Smooth muscle cell (in vitro differentiated cells): ENCODE results near the gene LRP4. TPM values are rescaled to one million over a fixed set of nuclear protein-coding genes. Genes with fewer than 3 reads are reported as not detected.

ENCODE experiments used
- DNase-seq: peaks from one replicate; lab custom pipeline; 2025; ENCODE audit not compliant: unreplicated experiment; lab: John Stamatoyannopoulos, UW
- H2AFZ ChIP-seq: fragments of 200-600 bp; sonication (generic); 2 replicates; pipeline ENCODE4 v1.6.0; 2016; ENCODE audit warnings: antibody characterized with exemption, low read depth, mild to moderate bottlenecking
- H3F3A ChIP-seq: fragments of 200-600 bp; sonication (generic); 2 replicates; pipeline ENCODE4 v1.6.0; 2017; ENCODE audit warnings: antibody characterized with exemption, low read depth
- H3K27ac ChIP-seq: fragments of 200-600 bp; sonication (generic); 2 replicates; pipeline ENCODE4 v1.5.1; 2016; ENCODE audit warnings: low read depth, mild to moderate bottlenecking
- H3K27me3 ChIP-seq: fragments of 200-600 bp; sonication (generic); 2 replicates; pipeline ENCODE4 v1.6.1; 2016; ENCODE audit warnings: low read depth, mild to moderate bottlenecking
- H3K36me3 ChIP-seq: fragments of 200-600 bp; sonication (generic); 2 replicates; pipeline ENCODE4 v1.5.1; 2016; ENCODE audit warnings: low read depth
- H3K4me1 ChIP-seq: fragments of 200-600 bp; sonication (generic); 2 replicates; pipeline ENCODE4 v1.5.1; 2016; ENCODE audit warnings: low read depth
- H3K4me2 ChIP-seq: fragments of 200-600 bp; sonication (generic); 2 replicates; pipeline ENCODE4 v1.6.0; 2016; ENCODE audit warnings: mild to moderate bottlenecking
- H3K4me3 ChIP-seq: fragments of 200-600 bp; sonication (generic); 2 replicates; pipeline ENCODE4 v1.5.1; 2016; ENCODE audit warnings: mild to moderate bottlenecking
- H3K79me2 ChIP-seq: fragments of 200-600 bp; sonication (generic); 2 replicates; pipeline ENCODE4 v1.6.0; 2016; ENCODE audit warnings: low read depth, mild to moderate bottlenecking
- H3K9ac ChIP-seq: fragments of 200-600 bp; sonication (generic); 2 replicates; pipeline ENCODE4 v1.6.0; 2016; ENCODE audit warnings: low read depth
- H3K9me3 ChIP-seq: fragments of 200-600 bp; sonication (generic); replicated peaks from 2 replicates; pipeline ENCODE4 v1.5.1; 2016; ENCODE audit warnings: low read depth
- H4K20me1 ChIP-seq: fragments of 200-600 bp; sonication (generic); 2 replicates; pipeline ENCODE4 v1.6.0; 2016; ENCODE audit warnings: low read depth
- WGBS: methylation state at CpG from one replicate; pipeline ENCODE4 v1.1.7; 2016; ENCODE audit warnings: low lambda C conversion rate; 5-methylcytosine and 5-hydroxymethylcytosine counted together
- polyA plus RNA-seq: library from polyadenylated mRNA; unstranded; fragments of >200 nt; fragmentation: Nextera tagmentation; extraction: Ambion mirVana; gene quantifications from 2 replicates; pipeline ENCODE4 v1.2.1, GENCODE V29; 2016
- total RNA-seq: library from RNA; depleted of rRNA; stranded (reverse); fragments of >200 nt; gene quantifications from 2 replicates; pipeline ENCODE4 v1.2.3, GENCODE V29; 2014
- TF ChIP-seq, protein P1 (sequence below): fragments of 200-600 bp; sonication (generic); IDR thresholded peaks from 2 replicates; pipeline ENCODE4 v1.5.1; 2017; ENCODE audit warnings: borderline replicate concordance, mild to moderate bottlenecking, antibody characterized with exemption; ENCODE audit not compliant: insufficient read depth, poor library complexity, severe bottlenecking

LRP4 gene
- total and polyA plus RNA-seq, 2 experiments from 2014 or later, result 10.4 to 13.6 TPM

DNA sequence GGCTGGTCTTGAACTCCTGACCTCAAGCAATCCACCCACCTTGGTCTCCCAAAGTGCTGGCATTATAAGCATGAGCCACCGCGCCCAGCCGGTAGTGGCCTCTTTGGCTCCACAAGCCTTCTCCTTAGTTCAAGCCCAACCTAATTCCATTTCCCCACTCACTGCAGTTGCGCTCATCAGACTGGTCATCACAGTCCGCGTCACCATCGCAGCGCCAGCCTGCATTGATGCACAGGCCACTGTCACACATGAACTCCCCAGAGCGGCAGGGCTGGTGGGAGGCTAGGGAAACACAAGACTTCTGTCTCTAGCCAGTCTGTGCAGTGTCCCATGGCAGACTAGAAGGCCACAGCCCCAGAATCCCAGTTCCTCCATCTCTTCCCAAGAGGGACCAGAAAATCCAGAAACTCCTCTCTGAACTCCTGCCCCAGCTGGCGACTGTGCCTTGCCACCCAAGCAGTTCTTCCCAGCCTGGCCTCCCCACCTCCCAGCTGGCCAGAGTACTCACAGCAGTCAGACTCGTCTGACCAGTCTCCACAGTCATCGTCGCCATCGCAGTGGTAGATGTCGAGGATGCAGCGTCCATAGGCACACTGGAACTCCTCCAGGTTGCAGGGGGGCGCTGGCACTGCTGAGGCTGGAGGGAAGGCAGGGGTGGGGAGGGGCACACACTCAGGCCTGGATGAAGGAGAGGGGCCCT lies 19.8 kb downstream of the LRP4 start:
- WGBS, result 95% methylated on average over 17 of the region's 17 CpGs
- H3K36me3 ChIP-seq, result no peaks in the 10 kb centered on the region

DNA sequence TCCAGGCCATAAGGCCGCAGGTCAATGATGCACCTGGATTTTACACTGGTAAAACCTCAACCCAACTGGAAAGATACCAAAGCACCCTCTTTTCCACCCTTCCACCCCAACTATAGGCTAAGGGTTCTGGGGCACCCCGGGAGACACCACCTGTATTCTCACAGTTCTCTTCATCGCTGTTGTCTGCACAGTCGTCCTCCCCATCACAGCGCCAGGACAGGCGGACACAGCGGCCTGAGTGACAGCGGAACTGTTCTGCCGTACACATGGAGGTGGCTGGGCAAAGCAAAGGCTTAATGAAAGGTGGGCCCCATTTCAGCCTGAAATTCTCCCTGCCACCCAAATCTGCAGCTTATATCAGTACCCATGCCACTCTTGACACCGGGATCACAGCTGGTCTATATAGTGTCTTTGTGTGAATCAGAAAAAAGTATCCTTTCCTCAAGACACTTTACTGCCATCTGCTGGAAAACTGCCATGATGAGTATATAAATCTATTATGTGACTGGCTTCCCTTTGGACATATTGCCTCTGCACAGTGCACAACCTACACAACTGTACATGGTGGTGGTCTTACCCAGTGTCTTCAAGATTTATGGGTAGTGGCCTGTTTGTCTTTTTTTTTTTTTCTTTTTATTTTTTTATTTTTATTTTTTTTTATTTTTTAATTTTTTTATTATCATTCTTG lies 21.5 kb downstream of the LRP4 start:
- no peaks in the 10 kb centered on the region for H3K27me3 ChIP-seq
- H3K9me3 ChIP-seq, result no peaks in the 10 kb centered on the region
- no peaks in the 10 kb centered on the region for H3K4me1 ChIP-seq
- H3K79me2 ChIP-seq, result no peaks in the 10 kb centered on the region
- H3K36me3 ChIP-seq, result no peaks in the 10 kb centered on the region
- H3F3A ChIP-seq, result no peaks in the 10 kb centered on the region
- H3K27ac ChIP-seq, result no peak overlapping the region
- DNase-seq, result no peak
- TF ChIP-seq, protein P1, sequence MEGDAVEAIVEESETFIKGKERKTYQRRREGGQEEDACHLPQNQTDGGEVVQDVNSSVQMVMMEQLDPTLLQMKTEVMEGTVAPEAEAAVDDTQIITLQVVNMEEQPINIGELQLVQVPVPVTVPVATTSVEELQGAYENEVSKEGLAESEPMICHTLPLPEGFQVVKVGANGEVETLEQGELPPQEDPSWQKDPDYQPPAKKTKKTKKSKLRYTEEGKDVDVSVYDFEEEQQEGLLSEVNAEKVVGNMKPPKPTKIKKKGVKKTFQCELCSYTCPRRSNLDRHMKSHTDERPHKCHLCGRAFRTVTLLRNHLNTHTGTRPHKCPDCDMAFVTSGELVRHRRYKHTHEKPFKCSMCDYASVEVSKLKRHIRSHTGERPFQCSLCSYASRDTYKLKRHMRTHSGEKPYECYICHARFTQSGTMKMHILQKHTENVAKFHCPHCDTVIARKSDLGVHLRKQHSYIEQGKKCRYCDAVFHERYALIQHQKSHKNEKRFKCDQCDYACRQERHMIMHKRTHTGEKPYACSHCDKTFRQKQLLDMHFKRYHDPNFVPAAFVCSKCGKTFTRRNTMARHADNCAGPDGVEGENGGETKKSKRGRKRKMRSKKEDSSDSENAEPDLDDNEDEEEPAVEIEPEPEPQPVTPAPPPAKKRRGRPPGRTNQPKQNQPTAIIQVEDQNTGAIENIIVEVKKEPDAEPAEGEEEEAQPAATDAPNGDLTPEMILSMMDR, result peak; percentile 44
- no peaks in the 10 kb centered on the region for H4K20me1 ChIP-seq
- no peak overlapping the region for H2AFZ ChIP-seq
- no peak overlapping the region for H3K4me3 ChIP-seq
- no peak overlapping the region for H3K9ac ChIP-seq
- WGBS, result 97% methylated on average over 10 of the region's 10 CpGs
- no peak overlapping the region for H3K4me2 ChIP-seq

More for the DNA sequence above, 19.8 kb downstream of the LRP4 start:
- no peaks in the 10 kb centered on the region for H4K20me1 ChIP-seq
- no peaks in the 10 kb centered on the region for H3F3A ChIP-seq
- no peaks in the 10 kb centered on the region for H3K4me1 ChIP-seq
- no peak for DNase-seq
- no peak overlapping the region for H3K4me3 ChIP-seq
- no peaks in the 10 kb centered on the region for H3K9me3 ChIP-seq
- no peak overlapping the region for H3K9ac ChIP-seq
- no peak overlapping the region for H2AFZ ChIP-seq
- H3K27ac ChIP-seq, result no peak overlapping the region
- TF ChIP-seq, protein P1, result no peak
- H3K27me3 ChIP-seq, result no peaks in the 10 kb centered on the region
- no peak overlapping the region for H3K4me2 ChIP-seq
- peaks cover 10% of the 10 kb centered on the region for H3K79me2 ChIP-seq

DNA sequence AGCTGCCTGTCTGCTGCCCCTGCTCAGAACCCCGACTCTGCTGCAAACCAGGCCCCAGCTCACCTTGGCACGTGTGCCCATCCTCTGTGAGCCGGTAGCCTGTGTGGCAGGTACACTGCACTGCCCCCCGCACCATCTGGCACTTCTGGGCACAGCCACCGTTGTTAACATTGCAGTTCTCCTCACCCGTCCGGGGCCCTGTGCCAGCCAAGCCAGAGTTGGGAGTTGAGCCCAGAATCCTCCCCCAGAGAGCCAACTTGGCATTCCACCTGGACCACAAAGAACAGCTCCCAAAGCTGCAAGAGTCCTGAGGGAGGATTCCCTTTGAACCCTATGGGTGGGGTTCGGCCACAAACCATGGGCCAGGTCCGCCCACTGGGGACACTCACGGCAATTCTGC lies 22.5 kb downstream of the LRP4 start:
- Histone ChIP-seq H2AFZ (no peak overlapping the region), H3K4me2 (no peak overlapping the region), H3F3A (peaks cover 2% of the 10 kb centered on the region), H3K27ac (no peak overlapping the region), H3K79me2 (no peaks in the 10 kb centered on the region), H4K20me1 (no peaks in the 10 kb centered on the region), H3K9ac (no peak overlapping the region), H3K4me3 (no peak overlapping the region), H3K4me1 (no peaks in the 10 kb centered on the region), H3K36me3 (no peaks in the 10 kb centered on the region), H3K9me3 (no peaks in the 10 kb centered on the region), H3K27me3 (no peaks in the 10 kb centered on the region)
- TF ChIP-seq, protein P1, result no peak
- DNase-seq, result no peak
- WGBS, result 100% methylated on average over 10 of the region's 10 CpGs
